Endothelial cell of umbilical vein (primary cell): ENCODE measurements around the gene POLR1B. TPM values are rescaled to one million over a fixed set of nuclear protein-coding genes. Genes with fewer than 3 reads are reported as not detected.

Source experiments
- BruUV-seq: library from RNA; stranded (reverse); fragments of 400-500 nt; replicated peaks from 2 replicates; lab custom pipeline; 2021; lab: Mats Ljungman, UMichigan
- CTCF ChIA-PET: fragments of 300-600, 350-600 bp; sonication (Branson Sonifier 250); formaldehyde crosslinking; loops from one replicate; lab custom pipeline; 2021; ENCODE audit warnings: antibody characterized with exemption, inconsistent platforms; lab: Charles Lee
- POLR2A ChIA-PET: fragments of 300-600, 350-600 bp; sonication (Branson Sonifier 250); formaldehyde crosslinking; loops from one replicate; lab custom pipeline; 2021; ENCODE audit warnings: antibody characterized with exemption, inconsistent platforms; lab: Charles Lee
- DNase-seq: peaks from one replicate; pipeline ENCODE4 v3.0.0-alpha.2; 2011; ENCODE audit warnings: low read depth, low spot score
- FAIRE-seq: peaks from 2 replicates; lab custom pipeline; 2011; peaks lifted over from hg19 to GRCh38; lab: Jason Lieb, UNC
- H2AFZ ChIP-seq: 2 replicates; pipeline ENCODE4 v1.6.0; 2012; ENCODE audit warnings: low read depth, low read length, control low read depth, inconsistent platforms
- H3K27ac ChIP-seq: 2 replicates; pipeline ENCODE4 v1.5.1; 2011; ENCODE audit warnings: low read depth, mild to moderate bottlenecking, control low read depth, low read length, moderate library complexity; ENCODE audit not compliant: insufficient read depth
- H3K27me3 ChIP-seq, 2 experiments: 2 replicates each; pipeline versions ENCODE4 v1.6.0 to v1.6.1; 2011; ENCODE audit warnings: low read length in 2 of 2, mixed read lengths in 1 of 2; ENCODE audit not compliant: control insufficient read depth in 2 of 2, insufficient read depth in 2 of 2
- H3K36me3 ChIP-seq, 2 experiments: 2 replicates in 1 of 2; 3 replicates in 1 of 2; pipeline ENCODE4 v1.5.1; 2011; ENCODE audit warnings: low read length in 2 of 2, mild to moderate bottlenecking in 1 of 2, moderate library complexity in 1 of 2; ENCODE audit not compliant: control insufficient read depth in 2 of 2, insufficient read depth in 2 of 2; ENCODE audit errors: extremely low read depth in 1 of 2
- H3K4me1 ChIP-seq: 3 replicates; pipeline ENCODE4 v1.5.1; 2011; ENCODE audit warnings: mild to moderate bottlenecking, low read length; ENCODE audit not compliant: control insufficient read depth, insufficient read depth; ENCODE audit errors: extremely low read depth
- H3K4me2 ChIP-seq: 2 replicates; pipeline ENCODE4 v1.6.1; 2011; ENCODE audit warnings: low read length, control low read depth, mixed read lengths; ENCODE audit not compliant: insufficient read depth
- H3K4me3 ChIP-seq, 3 experiments: fragments of 200-600 bp in 1 of 3; sonication (generic), shearing (Covaris generic) in 1 of 3; replicated peaks in 1 of 3; 2 replicates each; pipeline ENCODE4 v1.5.1; 2011 to 2016; ENCODE audit warnings: control low read depth in 3 of 3, low read length in 3 of 3, mild to moderate bottlenecking in 2 of 3, inconsistent platforms in 1 of 3, low read depth in 1 of 3, moderate library complexity in 1 of 3; ENCODE audit not compliant: insufficient read depth in 1 of 3
- H3K79me2 ChIP-seq: 2 replicates; pipeline ENCODE4 v1.6.0; 2012; ENCODE audit warnings: low read length, inconsistent platforms; ENCODE audit not compliant: control insufficient read depth, insufficient read depth
- H3K9ac ChIP-seq: replicated peaks from 2 replicates; pipeline ENCODE3; 2011; ENCODE audit warnings: low read length, control low read depth; ENCODE audit not compliant: insufficient read depth; ENCODE audit errors: extremely low read depth
- H3K9me1 ChIP-seq: replicated peaks from 3 replicates; pipeline ENCODE4 v1.6.0; 2011; ENCODE audit warnings: mild to moderate bottlenecking, low read length; ENCODE audit not compliant: control insufficient read depth, insufficient read depth; ENCODE audit errors: extremely low read depth
- H3K9me3 ChIP-seq: replicated peaks from 2 replicates; pipeline ENCODE4 v1.5.1; 2012; ENCODE audit warnings: low read length, inconsistent platforms; ENCODE audit not compliant: control insufficient read depth, insufficient read depth
- H4K20me1 ChIP-seq: replicated peaks from 2 replicates; pipeline ENCODE3; 2011; ENCODE audit warnings: mild to moderate bottlenecking, low read length; ENCODE audit not compliant: control insufficient read depth, insufficient read depth; ENCODE audit errors: extremely low read depth
- CTCF ChIP-seq, 2 donors: IDR thresholded peaks; 1 replicate in 1 of 2; 2 replicates in 1 of 2; pipeline ENCODE4 v1.5.1; 2011; ENCODE audit warnings: low read length in 2 of 2, mild to moderate bottlenecking in 2 of 2, moderate library complexity in 2 of 2, control low read depth in 1 of 2, inconsistent platforms in 1 of 2, low read depth in 1 of 2; ENCODE audit not compliant: insufficient read depth in 1 of 2; ENCODE audit errors: extremely low read depth in 1 of 2
- EZH2 ChIP-seq: IDR thresholded peaks from 2 replicates; pipeline ENCODE4 v1.6.1; 2012; ENCODE audit warnings: borderline replicate concordance, low read depth, mild to moderate bottlenecking, moderate library complexity, low read length, inconsistent platforms; ENCODE audit not compliant: severe bottlenecking
- FOS ChIP-seq: IDR thresholded peaks from 2 replicates; pipeline ENCODE4 v1.6.1; 2011; ENCODE audit warnings: mild to moderate bottlenecking, low read length, moderate library complexity, borderline replicate concordance; ENCODE audit not compliant: insufficient read depth
- GATA2 ChIP-seq: IDR thresholded peaks from 2 replicates; pipeline ENCODE4 v1.7.0; 2011; ENCODE audit warnings: low read depth, mild to moderate bottlenecking, moderate library complexity, mixed read lengths, low read length; ENCODE audit not compliant: insufficient read length, insufficient read depth
- JUN ChIP-seq: IDR thresholded peaks from 2 replicates; pipeline ENCODE4 v1.6.1; 2011; ENCODE audit warnings: borderline replicate concordance, low read depth; ENCODE audit not compliant: insufficient read length, insufficient read depth
- MYC ChIP-seq: IDR thresholded peaks from one replicate; pipeline ENCODE4 v1.6.1; 2011; ENCODE audit warnings: mild to moderate bottlenecking, low read depth, low read length
- POLR2A ChIP-seq: IDR thresholded peaks from 2 replicates; pipeline ENCODE4 v1.6.1; 2012; ENCODE audit warnings: low read depth, mild to moderate bottlenecking, control low read depth, low read length
- POLR2AphosphoS5 ChIP-seq: IDR thresholded peaks from 2 replicates; pipeline ENCODE4 v1.6.1; 2012; ENCODE audit warnings: low read depth, mild to moderate bottlenecking, control low read depth, low read length, moderate library complexity; ENCODE audit not compliant: insufficient read depth
- dilution Hi-C: fragments of 300-500 bp; cut with MboI; formaldehyde crosslinking; loops from one replicate; pipeline ENCODE4 v1.15.0; 2019; ENCODE audit warnings: low sequenced_read_pairs; ENCODE audit not compliant: extremely low pct_ligation_motif_present
- intact Hi-C: fragments of 100-400 bp; cut with micrococcal nuclease; formaldehyde crosslinking; loops from one replicate; pipeline ENCODE4 v1.10.0; 2022
- polyA plus RNA-seq, 4 experiments: library from polyadenylated mRNA; depleted of rRNA in 3 of 4; stranded (reverse) in 3 of 4; unstranded in 1 of 4; fragments of >200 nt; gene quantifications; 2 replicates each; pipeline versions ENCODE4 v1.2.1 to v1.2.3, GENCODE V29; 2011 to 2012; ENCODE audit warnings: missing spikeins in 1 of 4
- total RNA-seq: library from RNA; stranded (reverse); gene quantifications from 2 replicates; pipeline ENCODE4 v1.2.3, GENCODE V29; 2021
- TF ChIP-seq, protein P1 (sequence below): IDR thresholded peaks from 2 replicates; pipeline ENCODE4 v1.6.1; 2011; ENCODE audit not compliant: insufficient read depth, insufficient read length

The POLR1B gene
- total and polyA plus RNA-seq, 2 donors (not counting 3 experiments of a cell fraction or from before 2014, with no cell fraction given) = 12.2 to 28.9 TPM

- Histone ChIP-seq H3K9me3 (no peaks in the 10 kb centered on the region), H3K9me1 (no peaks in the 10 kb centered on the region), H3K9ac (no peak overlapping the region), H4K20me1 (no peaks in the 10 kb centered on the region), H3K4me1 (peaks cover 36% of the 10 kb centered on the region), H3K27me3 (no peaks in the 10 kb centered on the region), H3K36me3 (no peaks in the 10 kb centered on the region), H3K4me2 (no peak overlapping the region), H2AFZ (no peak overlapping the region), H3K4me3 (no peak overlapping the region), H3K27ac (no peak overlapping the region), H3K79me2 (no peaks in the 10 kb centered on the region)
- intact Hi-C loops (no loop called here), dilution Hi-C loops (no loop called here)
- POLR2A ChIA-PET = no interaction called here
- CTCF ChIA-PET = interaction anchor here (0.7 to 3.2 kb wide), 2 partner anchors 22 to 99 kb away, joined by 3 to 16 read pairs; no protein-coding TSS in a partner anchor
- no peak for FAIRE-seq
- TF ChIP-seq POLR2A = no peak
- no peak for TF ChIP-seq POLR2AphosphoS5
- no peak for TF ChIP-seq FOS
- TF ChIP-seq GATA2 = peak; percentile 60
- TF ChIP-seq MYC = no peak
- DNase-seq = no peak
- no TSS peak for BruUV-seq
Measured at GRCh38 chr2:112622528-112622849, 80.2 kb downstream of the POLR1B start.

GRCh38 chr2:112623913-112624777 lies 81.9 kb downstream of the POLR1B start:
- H3K27me3 ChIP-seq = no peaks in the 10 kb centered on the region
- POLR2A ChIA-PET = interaction anchor here (1.1 kb wide), 1 partner anchor 22 kb away, joined by 3 read pairs; the partner anchor contains the start of gene SLC20A1
- CTCF ChIA-PET = interaction anchor here (1.0 to 8.9 kb wide), 10 partner anchors 10 to 103 kb away, joined by 3 to 171 read pairs (median 10); partner anchors contain the start of gene SLC20A1
- no TSS peak for BruUV-seq
- H3K4me3 ChIP-seq = no peak overlapping the region
- FAIRE-seq (peak; percentile 79), DNase-seq (peak; percentile 65)
- no peaks in the 10 kb centered on the region for H3K36me3 ChIP-seq
- no peaks in the 10 kb centered on the region for H3K9me1 ChIP-seq
- H3K9ac ChIP-seq = no peak overlapping the region
- H3K27ac ChIP-seq = peak overlapping the region; percentile 25
- TF ChIP-seq, protein P1, sequence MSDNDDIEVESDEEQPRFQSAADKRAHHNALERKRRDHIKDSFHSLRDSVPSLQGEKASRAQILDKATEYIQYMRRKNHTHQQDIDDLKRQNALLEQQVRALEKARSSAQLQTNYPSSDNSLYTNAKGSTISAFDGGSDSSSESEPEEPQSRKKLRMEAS = no peak
- TF ChIP-seq JUN = peak; percentile 36
- no peak for TF ChIP-seq MYC
- TF ChIP-seq POLR2A = no peak
- no peak for TF ChIP-seq EZH2
- peak; percentile 54 for TF ChIP-seq POLR2AphosphoS5
- no peak for TF ChIP-seq CTCF (IDR thresholded peaks at IDR 0.05; ENCODE audit: extremely low read depth in 1 of 2, insufficient read depth in 1 of 2, low read depth in 1 of 2, low read length in 2 of 2)
- peak; percentile 92 for TF ChIP-seq FOS
- TF ChIP-seq GATA2 = no peak
- no peaks in the 10 kb centered on the region for H3K79me2 ChIP-seq
- H2AFZ ChIP-seq = no peak overlapping the region
- H3K4me2 ChIP-seq = peak overlapping the region; percentile 23
- dilution Hi-C loops (no loop called here), intact Hi-C loops (no loop called here)
- peaks cover 52% of the 10 kb centered on the region for H3K4me1 ChIP-seq
- no peaks in the 10 kb centered on the region for H4K20me1 ChIP-seq
- no peaks in the 10 kb centered on the region for H3K9me3 ChIP-seq
